Measurements from ENCODE around the gene LANCL2.

The LANCL2 gene

DNA sequence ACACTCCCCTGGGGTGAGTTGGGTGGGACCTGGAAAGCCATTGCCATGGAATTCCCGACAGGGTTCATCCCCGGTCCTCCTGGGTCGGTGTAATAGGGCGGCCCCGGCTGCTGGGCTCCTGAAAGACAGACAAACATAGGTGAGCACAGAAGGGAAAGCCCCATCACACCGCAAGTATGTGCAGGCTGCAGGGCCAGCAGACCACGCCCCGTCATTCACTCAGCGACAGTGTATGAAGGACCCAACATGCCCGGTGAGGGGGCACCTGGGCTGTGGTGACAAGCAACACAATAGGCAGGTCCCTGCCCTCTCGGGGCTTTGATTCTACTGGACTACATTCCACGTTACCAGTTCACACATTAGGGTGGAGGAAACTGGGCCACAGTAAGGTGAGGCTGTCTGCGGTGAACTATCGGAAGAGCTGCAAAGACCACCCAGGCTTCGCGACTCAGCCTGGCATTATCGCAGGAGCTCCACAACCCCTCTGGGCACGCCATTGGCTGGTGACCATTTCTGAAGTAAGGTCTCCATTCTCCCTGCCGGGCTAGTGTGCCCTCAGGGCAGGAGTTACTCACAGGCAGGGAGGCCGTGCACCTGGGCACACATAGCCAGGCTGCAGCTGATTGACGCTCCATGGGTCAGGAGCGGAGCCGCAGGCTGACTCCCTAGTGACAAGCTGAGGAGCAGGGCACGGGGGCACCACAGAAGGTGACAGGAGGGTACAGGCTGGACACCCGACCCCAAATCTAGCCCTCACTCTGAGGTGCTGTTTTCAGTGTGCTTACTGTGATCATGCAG lies 108.0 kb downstream of the LANCL2 start:
- DNase-seq: no peak

DNA sequence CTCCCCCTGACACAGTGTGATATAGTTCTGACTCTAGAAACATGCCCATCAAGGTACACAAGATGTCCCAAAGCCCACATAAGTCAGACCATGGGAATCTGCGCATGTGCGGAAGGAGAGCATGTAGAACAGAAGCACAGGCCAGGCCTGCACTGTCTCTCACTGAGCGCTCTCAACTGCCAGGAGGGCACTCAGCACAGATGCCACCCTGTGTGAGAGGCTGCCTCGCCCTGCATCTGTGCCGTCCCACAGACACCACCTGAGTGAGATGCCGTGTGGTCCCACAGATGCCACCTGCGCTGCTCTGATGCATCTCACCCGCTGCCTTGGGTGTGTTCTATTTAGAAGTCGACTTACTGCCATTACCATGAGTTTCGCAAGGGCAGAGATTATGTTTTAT lies 108.8 kb downstream of the LANCL2 start:
- DNase-seq: no peak

DNA sequence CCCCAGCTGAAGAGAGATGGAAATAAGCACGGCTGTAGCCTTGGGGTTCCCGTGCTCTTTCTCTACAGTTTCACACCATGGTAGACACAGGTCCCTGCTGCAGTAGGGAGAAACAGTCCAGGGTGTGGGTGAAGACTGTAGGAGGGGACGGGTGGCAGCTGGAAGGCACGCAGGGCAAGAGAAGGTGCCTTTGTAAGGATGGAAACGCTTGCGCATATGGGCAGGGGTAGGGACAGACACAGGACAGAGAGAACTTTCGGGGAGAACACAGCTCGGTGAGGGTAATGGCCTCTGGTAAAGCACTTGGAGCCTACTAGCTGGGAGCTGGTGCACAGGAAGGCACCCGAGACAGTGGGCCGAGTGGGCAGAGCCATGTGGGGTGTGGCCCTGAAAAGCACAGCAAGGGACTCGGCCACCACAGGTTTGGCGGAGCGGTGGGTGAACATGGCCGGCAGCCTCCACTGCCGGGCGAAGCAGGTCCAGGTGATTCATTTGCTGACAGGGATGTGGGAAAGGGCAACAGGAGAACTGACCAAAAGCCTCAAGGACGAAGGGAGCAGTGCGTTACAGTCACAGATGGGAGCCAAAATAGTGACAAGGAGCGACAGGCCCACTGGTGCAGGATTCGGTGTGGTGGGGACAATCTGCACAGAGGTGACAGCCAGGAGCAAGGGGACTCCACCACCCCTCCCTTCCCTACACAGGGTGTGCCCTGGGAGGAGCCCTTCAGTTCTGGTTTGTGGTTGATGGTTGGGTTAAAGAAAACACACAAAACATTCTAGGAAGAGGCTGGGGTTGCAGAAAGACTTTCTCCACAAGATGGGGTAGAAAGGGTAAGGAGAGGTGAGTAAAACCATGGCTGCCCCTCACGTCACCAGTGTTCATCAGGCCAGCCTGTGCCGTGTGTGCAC lies 110.1 kb downstream of the LANCL2 start:
- DNase-seq: no peak

DNA sequence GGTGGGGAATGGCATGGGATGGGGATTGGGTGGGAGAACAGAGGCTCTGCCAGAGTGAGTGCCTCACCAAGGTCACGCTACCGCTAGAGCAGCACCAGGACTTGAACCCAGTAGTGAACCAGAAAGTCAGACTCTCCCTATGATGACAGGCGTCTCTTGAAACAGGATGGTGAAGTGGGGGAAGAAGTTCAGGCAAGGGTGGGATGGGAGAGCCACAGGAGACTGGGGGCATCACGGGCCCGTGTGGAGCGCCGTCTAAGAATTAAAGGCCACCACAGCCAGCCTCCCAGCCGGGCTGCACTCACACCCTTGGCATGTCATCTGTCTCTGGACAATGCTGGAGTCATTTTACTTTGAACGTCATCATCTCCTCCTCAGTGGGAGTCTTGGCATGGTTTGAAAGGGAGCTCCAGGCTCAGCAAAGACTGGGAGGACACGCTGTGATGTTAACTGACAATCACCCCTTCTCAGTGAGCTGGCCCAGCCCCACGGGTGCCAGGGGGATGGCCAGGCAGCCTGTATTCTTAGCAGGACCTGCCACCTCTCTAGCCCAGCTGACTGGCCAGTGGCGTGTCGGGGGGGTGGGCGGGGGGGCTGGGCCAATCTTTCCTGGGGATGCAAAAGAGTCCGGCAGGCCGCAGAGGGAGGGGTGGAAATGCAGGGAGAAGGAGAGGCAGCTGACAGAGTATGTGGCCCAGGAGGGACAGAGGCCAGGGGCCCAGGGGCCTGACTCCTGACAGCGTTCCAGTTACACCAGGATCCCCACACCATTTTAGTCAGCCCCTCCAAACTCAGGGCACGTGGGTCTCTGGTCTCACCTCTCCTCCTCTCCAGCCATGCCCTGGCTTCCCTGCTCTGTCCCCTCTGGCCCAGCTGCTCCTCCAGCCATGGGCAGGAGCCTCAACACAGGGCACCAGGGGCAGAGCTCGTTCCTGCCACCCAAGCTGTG lies 111.0 kb downstream of the LANCL2 start:
- no peak for DNase-seq

DNA sequence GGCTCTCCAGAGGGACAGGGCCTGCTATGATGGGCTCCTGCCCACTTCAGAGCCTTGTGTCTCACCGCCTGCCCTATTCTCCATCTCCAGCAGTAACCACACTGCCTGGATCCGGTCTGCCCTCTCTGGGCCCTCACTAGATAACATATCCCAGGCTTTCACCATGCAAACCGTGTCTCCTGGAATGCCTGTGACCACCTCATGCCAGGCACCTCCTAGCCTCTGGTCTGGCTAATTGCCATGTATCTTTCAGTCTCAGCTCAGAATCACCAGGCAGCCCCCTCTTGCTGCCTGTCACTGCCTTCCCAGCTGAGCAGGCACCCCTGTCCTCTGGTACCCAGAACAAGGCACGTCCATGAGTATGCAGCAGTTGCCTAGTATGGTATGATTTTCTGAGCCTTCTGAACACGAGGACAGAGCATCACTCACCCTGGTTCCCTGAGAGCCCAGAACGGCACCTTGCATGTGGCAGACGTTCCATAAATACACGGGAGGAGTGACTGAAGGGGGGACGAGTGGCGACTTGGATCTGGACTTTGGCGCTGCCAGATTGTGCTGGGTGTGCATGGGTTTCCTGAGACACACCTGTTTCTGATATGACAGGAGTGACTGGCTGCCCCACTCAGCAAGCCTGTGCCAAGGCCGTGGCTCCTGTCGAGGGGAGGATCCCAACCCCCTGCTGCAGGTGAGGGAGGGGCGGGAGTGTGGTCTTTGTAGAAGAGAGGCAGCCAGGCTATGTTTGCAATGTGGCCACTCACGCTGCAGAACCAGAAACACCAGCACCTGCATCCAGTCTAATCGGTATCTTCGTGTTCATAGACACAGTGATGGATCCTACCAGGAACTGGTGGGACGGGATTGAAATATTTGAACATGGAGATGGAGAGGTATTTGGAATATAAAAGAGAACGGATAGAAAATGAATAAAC lies 112.0 kb downstream of the LANCL2 start:
- no peak for DNase-seq

DNA sequence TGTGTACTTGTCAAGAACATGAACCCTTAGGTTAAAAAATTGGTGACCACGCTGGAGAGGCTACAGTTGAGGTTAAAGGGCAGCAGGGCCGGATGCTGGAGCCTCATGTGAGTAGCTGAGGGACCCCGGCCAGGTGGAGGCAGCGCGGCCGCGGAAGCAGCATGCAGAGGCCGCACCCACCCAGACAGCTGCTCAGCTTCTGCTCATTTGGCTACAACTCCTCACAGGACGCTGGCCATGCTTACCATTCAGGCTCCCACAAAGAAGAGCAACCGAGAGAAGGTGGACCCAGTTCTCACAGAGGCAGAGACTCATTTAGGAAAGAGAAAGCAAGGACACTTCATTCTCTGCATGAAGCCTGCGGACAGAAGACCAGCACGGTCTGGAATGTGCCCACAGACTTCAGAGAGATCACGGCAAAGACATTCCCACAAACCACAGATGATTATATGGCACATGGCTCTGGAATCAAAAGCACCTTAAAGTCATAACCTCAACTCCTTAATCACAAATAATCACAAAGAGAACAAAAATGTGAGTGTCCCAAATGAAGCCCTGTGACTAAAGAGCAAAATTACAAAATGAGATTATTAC lies 112.7 kb downstream of the LANCL2 start:
- no peak for DNase-seq

DNA sequence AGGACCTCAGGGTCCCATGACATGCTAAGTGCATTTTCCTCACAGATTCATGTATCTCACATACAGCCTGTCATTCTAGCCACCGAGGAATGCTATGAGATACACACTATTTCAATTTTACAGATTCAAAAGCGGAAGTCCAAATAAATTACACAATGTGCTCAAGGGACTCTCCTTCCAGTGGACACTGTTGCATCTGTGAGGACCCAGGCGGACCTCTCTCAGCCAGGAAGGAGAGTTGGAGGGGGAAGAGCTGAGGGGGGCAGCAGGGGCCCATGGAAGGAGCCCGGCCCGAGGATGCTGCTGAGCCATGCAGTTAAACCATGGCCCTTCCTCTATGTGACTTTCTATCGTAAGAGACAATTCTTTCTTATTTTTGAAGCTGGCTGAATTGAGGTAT lies 113.6 kb downstream of the LANCL2 start:
- no peak for DNase-seq

DNA sequence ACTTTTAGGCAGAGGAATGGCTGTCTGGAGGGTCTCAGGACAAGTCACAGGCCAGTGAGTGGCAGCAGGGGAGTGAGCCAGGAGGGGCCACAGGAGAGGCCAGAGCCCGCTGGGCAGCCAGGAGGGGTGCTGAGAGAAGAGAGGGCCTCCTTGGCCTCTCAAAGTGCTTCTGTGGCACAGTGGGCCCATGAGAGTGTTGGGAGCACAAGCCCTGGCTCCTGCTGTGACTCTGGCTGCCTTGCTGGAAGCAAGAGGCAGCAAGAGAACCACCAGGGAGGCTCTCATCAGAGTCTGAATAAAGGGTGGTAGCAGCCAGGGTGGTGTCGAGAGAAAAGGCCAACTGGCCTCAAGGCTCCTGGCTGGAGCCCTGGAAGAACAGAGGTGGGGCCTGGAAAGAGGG lies 116.0 kb downstream of the LANCL2 start:
- no peak for DNase-seq

DNA sequence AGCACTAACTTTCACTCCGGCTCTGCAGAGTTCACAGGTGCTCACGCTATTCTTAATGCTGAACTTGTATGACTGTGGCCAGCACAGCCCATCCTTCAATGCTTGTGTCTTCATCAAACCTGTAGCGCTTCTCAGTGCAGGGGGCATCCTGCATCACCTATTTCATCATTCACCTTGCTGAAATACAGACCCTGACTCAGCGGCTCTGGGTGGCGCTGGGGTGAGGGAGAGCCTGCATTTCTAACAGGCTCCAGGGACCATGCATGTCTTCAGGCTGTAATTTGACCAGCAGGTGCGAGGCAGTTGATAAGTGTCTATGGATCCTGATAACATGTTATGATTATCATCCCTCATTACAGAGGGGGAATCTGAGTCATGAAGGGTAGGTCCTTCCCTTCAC lies 117.9 kb downstream of the LANCL2 start:
- DNase-seq: no peak
